Measurements from ENCODE around the gene ZNF799. TPM values are rescaled to one million over a fixed set of nuclear protein-coding genes. Genes with fewer than 3 reads are reported as not detected.

The ZNF799 gene
- 1 to 10 TPM in 4 of 5 donors, under 1 TPM in 1; 0.45 to 6.7 (median 2.9) TPM for total RNA-seq
- polyA plus RNA-seq = 1 to 10 TPM; 2.2 to 3.5 (median 2.9) TPM
- long read RNA-seq, donor 1, full-length matches to known transcripts = 2 of 2 reads
- long read RNA-seq, donor 1, partial matches to known transcripts = 0 of 2 reads
- long read RNA-seq, donor 1, other reads (novel, unspliced or antisense) = 0 of 2 reads
- long read RNA-seq, donor 2, partial matches to known transcripts = 0 of 1 reads
- long read RNA-seq, donor 2, other reads (novel, unspliced or antisense) = 0 of 1 reads
- long read RNA-seq, donor 3, full-length matches to known transcripts = 2 of 2 reads
- long read RNA-seq, donor 3, partial matches to known transcripts = 0 of 2 reads
- long read RNA-seq, donor 3, other reads (novel, unspliced or antisense) = 0 of 2 reads
- long read RNA-seq, donor 4 = 0 reads
- long read RNA-seq, donor 5, partial matches to known transcripts = 0 of 1 reads
- long read RNA-seq, donor 5, other reads (novel, unspliced or antisense) = 0 of 1 reads
- long read RNA-seq, donor 6, partial matches to known transcripts = 0 of 2 reads
- long read RNA-seq, donor 6, other reads (novel, unspliced or antisense) = 0 of 2 reads
- long read RNA-seq, donor 7, partial matches to known transcripts = 0 of 1 reads
- long read RNA-seq, donor 7, other reads (novel, unspliced or antisense) = 0 of 1 reads
- long read RNA-seq, donor 8 = 0 reads
- long read RNA-seq, donor 9, partial matches to known transcripts = 0 of 2 reads
- long read RNA-seq, donor 9, other reads (novel, unspliced or antisense) = 0 of 2 reads
- long read RNA-seq, donor 10 = 0 reads

GRCh38 chr19:12400633-12401502, at the start of gene ZNF799:
ZNF799 (minus strand) TSS chr19:12401271; CDS start chr19:12401070, 201 bp downstream.
- H3K36me3 ChIP-seq = no peaks in the 10 kb centered on the region
- no peaks in the 10 kb centered on the region for H3K27me3 ChIP-seq
- H3K4me1 ChIP-seq = peaks cover 5 to 11% (median 9%) of the 10 kb centered on the region in 4 donors
- peak within 1 kb of the TSS; percentile 88 to 93 (median 90) for H3K27ac ChIP-seq
- intact Hi-C loops (cut with DNase I; ENCODE audit: low total_unique reads) = no loop called here
- 0 to 1% (median 0%) methylated on average over 26 to 71 of the region's 71 CpGs for WGBS, 5 donors
- peak within 1 kb of the TSS; percentile 61 to 93 (median 80) for H3K4me3 ChIP-seq
- TF ChIP-seq CTCF (IDR thresholded peaks at IDR 0.05) = no peak
- peak; percentile 44 to 91 (median 84) for TF ChIP-seq POLR2AphosphoS5 (IDR thresholded peaks at IDR 0.05)
- no peaks in the 10 kb centered on the region for H3K9me3 ChIP-seq
- DNase-seq = peak; percentile 98 to 99

- H3K27me3 ChIP-seq = no peaks in the 10 kb centered on the region
- no peak overlapping the region for H3K4me3 ChIP-seq
- no peak for DNase-seq
- H3K9me3 ChIP-seq = peaks cover 4 to 46% (median 21%) of the 10 kb centered on the region in 4 donors
- TF ChIP-seq EP300 (IDR thresholded peaks at IDR 0.05) (no peak), POLR2A (IDR thresholded peaks at IDR 0.05) (no peak), POLR2AphosphoS5 (IDR thresholded peaks at IDR 0.05) (no peak), CTCF (IDR thresholded peaks at IDR 0.05) (no peak)
- peaks cover 0 to 11% (median 0%) of the 10 kb centered on the region in 4 donors for H3K36me3 ChIP-seq
- H3K4me1 ChIP-seq = no peaks in the 10 kb centered on the region
- 76 to 95% (median 84%) methylated on average over 10 of the region's 10 CpGs for WGBS, 5 donors
- no peak overlapping the region for H3K27ac ChIP-seq
- intact Hi-C loops (cut with DNase I; ENCODE audit: low total_unique reads) = no loop called here
These were observed 49.8 kb upstream of the ZNF799 start for GRCh38 chr19:12450844-12451243.

- intact Hi-C loops (cut with DNase I; ENCODE audit: low total_unique reads) = no loop called here
- Histone ChIP-seq H3K4me3 (no peak overlapping the region), H3K4me1 (no peaks in the 10 kb centered on the region), H3K27me3 (no peaks in the 10 kb centered on the region), H3K36me3 (peaks cover 0 to 11% (median 0%) of the 10 kb centered on the region in 4 donors), H3K27ac (no peak overlapping the region), H3K9me3 (peaks cover 4 to 54% (median 25%) of the 10 kb centered on the region in 4 donors)
- 36 to 100% (median 64%) methylated on average over 2 of the region's 2 CpGs for WGBS, 5 donors
- DNase-seq = no peak
- TF ChIP-seq EP300 (IDR thresholded peaks at IDR 0.05) = no peak
- TF ChIP-seq CTCF (IDR thresholded peaks at IDR 0.05) = no peak
- no peak for TF ChIP-seq POLR2A (IDR thresholded peaks at IDR 0.05)
- no peak for TF ChIP-seq POLR2AphosphoS5 (IDR thresholded peaks at IDR 0.05)
These were observed 47.7 kb upstream of the ZNF799 start for GRCh38 chr19:12448808-12449207.
